Lung (tissue), 12 donors: ENCODE measurements around the gene SLN. TPM values are rescaled to one million over a fixed set of nuclear protein-coding genes. Genes with fewer than 3 reads are reported as not detected.

Source experiments
- ATAC-seq: fragments of 200-7000 bp; cut with Tn5 transposase; one replicate; pipeline ENCODE4 v1.9.1; 2020; ENCODE audit warnings: moderate number of reproducible peaks; ENCODE audit not compliant: insufficient read depth, low FRiP score
- DNase-seq, 3 donors: peaks; one replicate each; pipeline ENCODE4 v3.0.0-alpha.2; 2013 to 2017
- H3K27ac ChIP-seq, 2 donors: one replicate each; pipeline ENCODE4 v1.5.1; 2013; ENCODE audit warnings: mild to moderate bottlenecking in 2 of 2, moderate library complexity in 2 of 2, control low read depth in 1 of 2, inconsistent platforms in 1 of 2, low read depth in 1 of 2, low read length in 1 of 2
- H3K27me3 ChIP-seq, 3 donors: one replicate each; pipeline ENCODE4 v1.5.1; 2013; ENCODE audit warnings: low read length in 2 of 3; ENCODE audit not compliant: control insufficient read depth in 3 of 3, insufficient read depth in 3 of 3
- H3K36me3 ChIP-seq, 4 donors: one replicate each; pipeline ENCODE4 v1.5.1; 2013; ENCODE audit warnings: low read length in 4 of 4, mild to moderate bottlenecking in 1 of 4, moderate library complexity in 1 of 4; ENCODE audit not compliant: control insufficient read depth in 4 of 4, insufficient read depth in 4 of 4
- H3K4me1 ChIP-seq, 5 donors: one replicate each; pipeline ENCODE4 v1.5.1; 2013; ENCODE audit warnings: low read length in 5 of 5, mild to moderate bottlenecking in 2 of 5, moderate library complexity in 1 of 5; ENCODE audit not compliant: control insufficient read depth in 5 of 5, insufficient read depth in 5 of 5
- H3K4me3 ChIP-seq: one replicate; pipeline ENCODE4 v1.5.1; 2013; ENCODE audit warnings: mild to moderate bottlenecking, control low read depth, moderate library complexity
- H3K9ac ChIP-seq, 2 donors: one replicate each; pipeline ENCODE4 v1.5.1; 2013; ENCODE audit warnings: low read length in 2 of 2, control low read depth in 1 of 2; ENCODE audit not compliant: insufficient read depth in 1 of 2
- H3K9me3 ChIP-seq, 4 donors: one replicate each; pipeline ENCODE4 v1.5.1; 2013; ENCODE audit warnings: low read length in 3 of 4, mild to moderate bottlenecking in 1 of 4, moderate library complexity in 1 of 4; ENCODE audit not compliant: control insufficient read depth in 4 of 4, insufficient read depth in 3 of 4
- WGBS, 2 donors: extraction: QIAGEN DNeasy Blood & Tissue Kit; methylation state at CpG; one replicate each; pipeline ENCODE4 v1.1.7; 2013; 5-methylcytosine and 5-hydroxymethylcytosine counted together
- polyA plus RNA-seq, 2 donors: library from polyadenylated mRNA; stranded (reverse); fragments of 200-250 nt; gene quantifications; one replicate each; pipeline ENCODE4 v1.2.1, GENCODE V29; 2013
- total RNA-seq, 2 donors: library from RNA; depleted of rRNA in 1 of 2; stranded (reverse); fragments of >200 nt in 1 of 2; gene quantifications; one replicate each; pipeline ENCODE4 v1.2.1, GENCODE V29; 2014 to 2021
- TF ChIP-seq, protein P1 (sequence below): IDR thresholded peaks from 2 replicates; pipeline ENCODE4 v1.5.1; 2012; ENCODE audit warnings: mild to moderate bottlenecking; ENCODE audit errors: control extremely low read depth, extremely low read depth
- donor health status: control.
- donor health status: control.
- donor health status: Bipolar disorder and iron deficiency.
- donor health status: healthy.
- donor health status: DM: yes; HTN: yes; CAD: no.

SLN gene
- total and polyA plus RNA-seq, 4 donors, result 0.49 to 0.77 TPM; not detected in 2

- Histone ChIP-seq H3K4me1 (no peaks in the 10 kb centered on the region), H3K27ac (no peak overlapping the region), H3K9me3 (no peaks in the 10 kb centered on the region), H3K4me3 (no peak overlapping the region), H3K27me3 (peaks cover 0 to 2% (median 0%) of the 10 kb centered on the region in 3 donors), H3K36me3 (no peaks in the 10 kb centered on the region), H3K9ac (no peak overlapping the region)
- DNase-seq (no peak), ATAC-seq (no peak)
- TF ChIP-seq, protein P1, sequence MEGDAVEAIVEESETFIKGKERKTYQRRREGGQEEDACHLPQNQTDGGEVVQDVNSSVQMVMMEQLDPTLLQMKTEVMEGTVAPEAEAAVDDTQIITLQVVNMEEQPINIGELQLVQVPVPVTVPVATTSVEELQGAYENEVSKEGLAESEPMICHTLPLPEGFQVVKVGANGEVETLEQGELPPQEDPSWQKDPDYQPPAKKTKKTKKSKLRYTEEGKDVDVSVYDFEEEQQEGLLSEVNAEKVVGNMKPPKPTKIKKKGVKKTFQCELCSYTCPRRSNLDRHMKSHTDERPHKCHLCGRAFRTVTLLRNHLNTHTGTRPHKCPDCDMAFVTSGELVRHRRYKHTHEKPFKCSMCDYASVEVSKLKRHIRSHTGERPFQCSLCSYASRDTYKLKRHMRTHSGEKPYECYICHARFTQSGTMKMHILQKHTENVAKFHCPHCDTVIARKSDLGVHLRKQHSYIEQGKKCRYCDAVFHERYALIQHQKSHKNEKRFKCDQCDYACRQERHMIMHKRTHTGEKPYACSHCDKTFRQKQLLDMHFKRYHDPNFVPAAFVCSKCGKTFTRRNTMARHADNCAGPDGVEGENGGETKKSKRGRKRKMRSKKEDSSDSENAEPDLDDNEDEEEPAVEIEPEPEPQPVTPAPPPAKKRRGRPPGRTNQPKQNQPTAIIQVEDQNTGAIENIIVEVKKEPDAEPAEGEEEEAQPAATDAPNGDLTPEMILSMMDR, result no peak
- WGBS, 2 donors, result 84 to 89% methylated on average over 10 of the region's 10 CpGs
Measured at GRCh38 chr11:107665018-107665417, 46.8 kb downstream of the SLN start.

DNA sequence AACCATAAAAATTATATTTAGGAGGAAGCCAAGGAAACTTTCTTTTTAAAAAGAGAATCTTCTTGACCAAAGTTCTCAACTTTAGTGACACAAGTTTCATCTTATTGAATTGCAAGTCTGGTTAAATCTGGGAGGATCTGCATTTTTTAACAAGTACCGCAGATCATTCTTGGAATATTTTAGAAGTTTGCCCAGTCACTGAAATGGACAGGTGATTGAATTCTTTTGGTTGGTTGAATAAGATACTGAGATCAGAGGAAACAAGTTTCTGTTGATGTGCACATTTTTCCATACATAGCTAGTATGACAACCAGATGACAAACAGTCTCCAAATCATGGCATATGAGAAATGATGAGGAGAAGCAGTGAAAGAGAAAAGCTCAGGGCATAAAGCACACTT, 50.2 kb downstream of the SLN start:
- no peaks in the 10 kb centered on the region for H3K36me3 ChIP-seq
- H3K9me3 ChIP-seq, result no peaks in the 10 kb centered on the region
- no peak overlapping the region for H3K4me3 ChIP-seq
- no peaks in the 10 kb centered on the region for H3K27me3 ChIP-seq
- ATAC-seq (no peak), DNase-seq (no peak)
- H3K27ac ChIP-seq, result no peak overlapping the region
- WGBS, 2 donors, result 91 to 95% methylated on average over 1 of the region's 1 CpG
- H3K4me1 ChIP-seq, result no peaks in the 10 kb centered on the region
- TF ChIP-seq, protein P1, result no peak
- no peak overlapping the region for H3K9ac ChIP-seq

DNA sequence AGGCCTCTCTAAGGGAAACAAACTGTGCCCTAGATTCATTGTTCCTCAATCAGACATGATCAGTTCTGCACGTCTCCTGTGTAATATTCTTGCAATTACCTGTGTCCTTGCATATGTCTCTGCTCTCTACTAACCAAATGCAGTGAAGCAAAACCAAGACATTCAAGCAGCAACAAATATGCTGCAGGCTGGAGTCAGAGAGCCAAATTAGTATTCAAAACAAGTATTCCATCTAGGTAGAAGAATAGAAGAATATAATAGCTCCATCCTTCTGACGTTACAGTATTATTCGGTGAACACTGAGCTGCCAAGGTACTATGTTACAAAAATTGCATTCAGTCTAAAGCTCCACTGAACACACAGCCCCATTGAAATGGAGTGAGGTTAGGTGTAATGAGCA, 51.8 kb downstream of the SLN start:
- H3K9me3 ChIP-seq, result no peaks in the 10 kb centered on the region
- H3K27ac ChIP-seq, result no peak overlapping the region
- DNase-seq (no peak), ATAC-seq (no peak)
- TF ChIP-seq, protein P1, result no peak
- H3K4me1 ChIP-seq, result no peaks in the 10 kb centered on the region
- no peak overlapping the region for H3K9ac ChIP-seq
- WGBS, 2 donors, result 92 to 97% methylated on average over 3 of the region's 3 CpGs
- no peak overlapping the region for H3K4me3 ChIP-seq
- H3K36me3 ChIP-seq, result no peaks in the 10 kb centered on the region
- H3K27me3 ChIP-seq, result no peaks in the 10 kb centered on the region

DNA sequence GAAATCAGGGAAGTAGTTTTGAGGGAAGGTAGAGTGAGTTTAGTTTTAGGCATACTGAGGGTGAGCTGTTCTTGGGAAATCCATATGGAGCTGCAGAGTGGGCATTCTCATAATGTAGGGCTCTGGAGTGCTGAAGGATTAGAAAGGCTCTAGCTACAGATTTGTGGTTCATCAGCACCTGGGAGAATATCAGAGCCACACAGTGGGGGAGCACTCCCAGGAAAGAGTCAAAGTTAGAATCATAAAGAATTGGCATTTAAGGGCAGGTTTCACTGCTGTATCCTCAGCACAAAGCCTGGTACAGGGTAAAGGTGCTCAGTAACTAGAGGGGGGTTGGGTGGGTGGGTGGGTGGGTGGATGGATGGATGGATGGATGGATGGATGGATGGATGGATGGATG, 52.5 kb downstream of the SLN start:
- Histone ChIP-seq H3K27me3 (no peaks in the 10 kb centered on the region), H3K4me1 (no peaks in the 10 kb centered on the region), H3K9me3 (no peaks in the 10 kb centered on the region), H3K9ac (no peak overlapping the region), H3K27ac (no peak overlapping the region), H3K36me3 (no peaks in the 10 kb centered on the region), H3K4me3 (no peak overlapping the region)
- TF ChIP-seq, protein P1, result no peak
- ATAC-seq (no peak), DNase-seq (no peak)
